CD4-positive, alpha-beta T cell treated with Interleukin-2 at 100 ng/mL for 4 hours (primary cell): Measurements from ENCODE around the gene PPA2.

Experiments used
- DNase-seq: peaks from one replicate; pipeline ENCODE4 v3.0.0-alpha.2; 2020; ENCODE audit warnings: low spot score

The PPA2 gene

GRCh38 chr4:105389167-105389566 is 84.7 kb downstream of the PPA2 start:
- DNase-seq, result no peak

- DNase-seq, result no peak
These were observed 86.4 kb downstream of the PPA2 start for GRCh38 chr4:105387466-105387865.

DNA sequence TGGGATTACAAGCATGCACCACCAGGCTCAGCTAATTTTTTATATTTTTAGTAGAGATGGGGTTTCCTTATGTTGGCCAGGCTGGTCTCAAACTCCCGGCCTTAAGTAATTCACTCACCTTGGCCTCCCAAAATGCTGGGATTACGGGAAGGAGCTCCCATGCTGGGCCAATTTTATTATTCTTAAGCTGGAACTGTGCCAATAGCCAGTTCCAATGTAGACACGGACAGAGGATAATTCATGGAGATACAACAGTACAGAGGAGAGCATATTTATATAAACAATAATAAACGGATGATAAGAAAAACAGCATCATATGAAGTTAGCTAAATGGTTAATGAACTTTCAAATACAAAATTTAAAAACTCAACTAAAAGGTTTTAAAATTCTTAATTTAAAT is 87.8 kb downstream of the PPA2 start:
- no peak for DNase-seq

DNA sequence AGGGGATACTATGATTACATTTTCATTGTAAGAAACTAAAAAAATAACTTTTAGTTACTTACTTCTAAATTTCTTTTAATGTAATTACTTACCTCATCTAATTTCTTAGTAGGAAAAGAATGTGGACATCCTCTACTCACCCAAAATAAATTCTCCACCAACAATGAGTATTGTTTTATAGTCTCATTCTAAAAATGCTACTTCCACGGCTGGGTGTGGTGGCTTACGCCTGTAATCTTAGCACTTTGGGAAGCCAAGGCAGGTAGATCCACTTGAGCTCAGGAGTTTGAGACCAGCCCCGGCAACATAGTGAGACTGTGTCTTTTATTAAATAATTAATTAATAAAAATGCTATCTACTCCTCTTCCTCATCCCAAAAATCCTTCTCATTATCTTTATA is 99.8 kb downstream of the PPA2 start:
- no peak for DNase-seq

- DNase-seq, result no peak
These were observed 100.5 kb downstream of the PPA2 start for GRCh38 chr4:105373324-105373723.

DNA sequence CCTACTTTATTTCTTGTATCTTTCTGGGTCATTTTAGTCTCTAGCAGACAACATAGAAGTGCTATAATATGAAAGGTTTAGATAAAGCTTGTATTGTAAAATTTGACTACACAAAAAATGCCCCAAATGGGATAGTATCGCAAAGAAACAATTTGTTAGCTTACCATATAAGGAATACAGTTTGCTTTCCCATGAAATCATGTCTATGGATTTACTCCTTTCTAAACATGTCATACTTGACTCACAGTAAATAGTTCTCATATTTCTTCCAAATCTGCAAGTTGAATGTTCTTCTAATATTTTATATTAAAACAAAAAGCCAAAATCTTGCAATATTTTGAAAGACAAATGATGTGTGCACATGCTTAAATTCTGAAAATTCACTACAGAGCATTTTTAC is 103.9 kb downstream of the PPA2 start:
- no peak for DNase-seq

DNA sequence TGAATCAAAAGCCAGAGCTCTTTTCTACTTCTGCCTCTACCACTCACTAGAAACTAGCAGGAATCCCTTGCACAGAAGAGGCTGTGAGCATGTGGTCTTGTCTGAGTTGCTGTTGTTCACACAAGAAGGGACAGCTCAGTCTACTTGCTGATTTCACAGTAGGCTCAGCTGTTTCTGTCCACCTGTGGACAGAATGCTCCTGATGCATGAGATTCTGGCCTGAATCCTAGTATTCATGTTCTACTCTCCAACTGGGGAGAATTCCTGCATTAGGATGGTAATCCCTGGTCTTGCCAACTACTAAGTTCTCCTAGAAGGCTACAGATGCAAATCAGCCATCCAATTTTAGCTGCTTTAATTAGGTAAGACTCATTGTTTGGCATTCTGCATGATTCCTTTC is 112.8 kb downstream of the PPA2 start:
- no peak for DNase-seq

DNA sequence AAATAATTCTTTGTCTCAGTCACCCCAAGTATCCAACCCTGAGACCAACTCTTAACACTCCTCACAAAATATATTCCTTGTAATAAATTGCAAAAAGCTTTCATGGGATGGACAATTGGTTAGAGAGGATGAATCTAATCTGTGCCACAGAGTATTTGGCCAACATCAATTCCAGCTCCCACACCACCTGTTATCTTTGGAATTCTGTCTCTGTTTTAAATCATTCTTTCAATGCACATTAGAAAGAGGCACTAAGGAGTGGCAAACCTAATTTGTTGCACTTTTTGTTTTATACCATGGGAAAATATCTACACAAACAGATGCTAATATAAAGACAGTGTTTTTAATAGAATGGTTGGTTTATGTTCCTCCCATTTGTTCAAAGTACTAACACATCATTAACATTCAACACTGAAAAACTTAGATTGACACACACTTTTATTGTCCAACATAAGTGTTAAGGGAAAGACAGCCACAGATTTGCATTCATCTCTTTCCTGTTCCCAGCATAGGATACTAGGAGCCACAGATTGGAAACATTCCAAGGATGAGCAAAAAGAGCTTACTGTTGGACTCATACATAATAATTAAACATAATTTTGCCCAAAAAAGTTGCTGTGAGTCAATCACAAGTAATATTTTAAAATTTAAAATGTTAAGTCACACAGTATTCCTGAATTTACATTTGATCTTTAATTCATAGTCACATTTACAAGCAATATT is 116.4 kb downstream of the PPA2 start:
- DNase-seq, result no peak

DNA sequence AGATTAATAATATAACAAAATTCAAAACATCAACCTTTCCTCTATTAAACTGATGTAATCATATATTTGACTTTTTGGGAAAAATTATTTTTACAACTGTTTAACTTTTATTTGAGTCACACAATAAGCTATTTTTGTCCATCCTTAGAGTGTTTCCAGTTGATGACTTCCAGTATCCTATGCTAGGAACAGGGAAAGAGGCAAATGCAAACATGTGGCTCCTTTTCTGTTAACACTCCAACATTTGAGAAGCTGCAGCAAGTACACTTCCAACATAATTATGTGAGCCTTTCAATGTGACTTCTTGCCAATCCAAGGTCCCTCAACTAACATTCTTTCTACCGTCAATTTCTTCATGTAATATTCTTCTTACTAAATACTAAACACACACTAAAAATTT is 117.7 kb downstream of the PPA2 start:
- DNase-seq, result no peak

- no peak for DNase-seq
These were observed 121.0 kb downstream of the PPA2 start for GRCh38 chr4:105352826-105353225.

GRCh38 chr4:105351861-105352260 is 122.0 kb downstream of the PPA2 start:
- DNase-seq, result no peak

DNA sequence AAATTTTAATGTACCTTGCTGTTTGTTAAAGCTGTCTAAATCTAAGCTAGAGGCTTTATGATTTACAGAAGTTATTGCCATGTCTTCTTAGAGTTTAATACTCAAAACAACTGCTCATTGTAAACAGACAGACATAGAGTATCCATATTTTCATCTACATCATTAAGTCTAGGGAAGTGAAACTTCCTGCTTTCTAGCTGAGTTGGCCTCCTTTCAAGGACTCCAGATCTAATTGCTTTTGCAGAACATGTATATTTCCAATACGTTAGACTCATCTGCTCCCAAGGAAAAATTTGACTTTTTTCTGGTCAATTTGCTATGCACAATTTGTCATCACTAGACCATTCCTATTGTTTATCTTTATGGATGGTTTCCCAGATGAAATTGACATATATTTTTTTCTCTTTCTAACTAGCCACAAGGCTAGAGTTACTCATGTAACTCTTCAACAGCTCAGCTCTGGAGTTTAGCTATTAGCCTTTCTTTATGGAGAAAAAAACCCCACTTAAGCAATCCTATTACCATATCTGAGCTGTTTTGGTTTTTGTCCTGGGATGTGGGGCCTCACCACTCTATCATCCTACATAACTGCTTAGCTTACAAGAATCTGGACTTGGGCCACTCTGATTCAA is 122.9 kb downstream of the PPA2 start:
- DNase-seq, result no peak

GRCh38 chr4:105348719-105349118 is 125.1 kb downstream of the PPA2 start:
- no peak for DNase-seq

DNA sequence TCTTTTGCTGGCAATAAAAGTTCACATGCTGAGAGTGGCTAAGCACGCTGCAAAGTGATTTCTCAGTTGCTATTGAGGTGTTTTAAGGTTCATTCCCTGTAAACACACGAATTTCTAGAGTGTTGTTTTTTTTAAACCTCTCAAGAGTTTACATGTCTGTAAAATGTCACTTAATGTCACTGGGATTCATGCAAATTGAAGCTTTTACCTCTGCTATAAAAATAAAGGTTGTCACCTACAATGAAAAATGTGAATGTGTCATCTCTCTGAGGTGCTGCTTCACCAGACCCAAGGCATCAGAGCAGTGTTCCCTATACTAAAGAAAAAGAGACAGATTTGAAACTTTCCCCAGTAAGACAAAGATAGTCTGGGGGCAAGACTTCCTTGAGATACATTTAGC is 127.0 kb downstream of the PPA2 start:
- DNase-seq, result no peak

DNA sequence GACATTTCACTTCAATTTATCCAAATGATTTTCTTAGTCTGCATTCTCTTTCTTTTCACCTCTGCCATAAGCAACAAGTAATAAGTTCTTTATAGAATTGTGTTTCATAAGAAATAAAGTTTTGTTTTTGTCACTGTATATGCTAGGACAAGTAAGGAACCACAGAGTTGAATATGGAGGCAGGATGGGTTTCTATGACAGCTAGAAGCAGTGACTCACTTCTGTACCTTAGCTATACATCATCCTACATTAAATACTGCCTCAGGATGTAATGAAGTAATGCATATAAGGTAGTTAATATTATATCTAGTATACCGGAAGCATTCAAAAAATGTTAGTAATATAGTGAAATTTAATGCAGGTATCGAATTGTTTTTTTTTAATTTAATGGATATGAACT is 128.0 kb downstream of the PPA2 start:
- DNase-seq, result no peak

DNA sequence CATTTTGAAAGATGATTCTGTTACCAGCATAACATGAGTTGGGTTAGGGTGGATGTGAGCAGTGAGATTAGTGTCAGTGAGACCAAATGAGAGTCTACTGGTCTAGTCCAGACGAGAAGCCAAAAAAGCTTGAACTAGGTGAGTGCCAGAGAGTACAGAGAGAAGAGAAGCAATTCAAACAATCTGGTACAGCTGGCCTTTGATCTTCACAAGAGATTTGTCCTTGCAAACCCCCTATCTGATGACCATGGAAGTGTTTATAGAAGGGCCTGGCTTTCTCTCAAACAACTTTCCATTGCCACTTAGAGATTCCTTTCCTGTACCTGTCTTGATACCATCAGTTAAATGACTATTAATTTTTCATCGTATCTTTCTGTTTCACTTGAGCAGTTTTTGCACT is 128.5 kb downstream of the PPA2 start:
- DNase-seq, result no peak

DNA sequence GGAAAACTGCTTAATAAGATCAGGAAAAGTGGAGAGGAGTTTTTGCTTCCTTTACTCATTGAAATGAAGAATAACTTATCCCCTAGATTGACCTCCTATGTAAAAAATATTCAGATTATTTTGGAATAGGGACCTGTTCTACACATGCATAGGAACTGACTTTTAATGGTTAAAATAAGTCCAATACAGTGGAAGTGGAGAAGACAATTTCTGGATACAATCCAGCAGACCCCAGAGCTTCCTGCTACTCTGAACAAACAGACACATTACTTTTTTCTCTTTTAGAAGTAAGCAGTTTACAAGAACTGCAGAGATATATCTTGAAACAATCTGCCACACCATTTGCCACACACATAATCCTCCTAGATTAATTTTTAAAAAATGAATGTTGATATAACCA is 129.7 kb downstream of the PPA2 start:
- DNase-seq, result no peak

DNA sequence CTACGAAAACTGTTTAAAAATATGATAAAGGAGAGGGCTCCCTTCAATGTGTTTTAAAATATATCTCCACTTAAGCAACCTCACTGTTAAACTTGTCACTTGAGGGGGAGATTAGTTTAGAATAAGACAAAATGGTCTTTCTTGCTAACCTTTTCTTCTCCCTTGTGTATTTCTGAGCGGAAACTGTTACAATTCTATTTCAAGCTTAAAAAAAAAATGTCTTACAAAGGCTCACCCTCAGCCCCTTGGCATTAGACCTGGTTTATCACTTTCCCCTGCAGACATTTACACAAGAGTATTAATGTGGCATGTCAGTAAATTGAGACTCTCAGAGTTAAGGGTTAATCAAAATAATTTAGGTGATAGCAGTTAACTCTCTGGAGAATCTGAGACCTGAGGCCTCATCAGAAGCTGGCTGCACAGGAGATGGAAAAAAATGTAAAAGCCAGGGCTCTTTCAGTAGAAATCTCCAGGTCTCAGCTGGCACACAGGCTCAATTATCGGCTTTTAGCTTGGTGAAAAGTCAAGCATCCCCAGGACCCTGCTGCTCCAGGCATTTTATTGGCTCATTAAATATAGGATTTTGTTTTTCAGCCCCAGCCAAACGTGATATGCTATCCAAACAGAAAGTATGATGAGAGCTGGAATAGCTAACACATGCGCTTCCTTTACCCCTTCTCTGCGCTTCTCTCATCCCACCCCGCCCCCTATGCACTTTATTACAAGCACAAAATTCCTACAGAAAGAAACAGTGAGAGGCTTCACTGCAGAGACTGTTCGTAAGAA is 130.5 kb downstream of the PPA2 start:
- no peak for DNase-seq

GRCh38 chr4:105329081-105329480 is 144.8 kb downstream of the PPA2 start:
- DNase-seq, result no peak

DNA sequence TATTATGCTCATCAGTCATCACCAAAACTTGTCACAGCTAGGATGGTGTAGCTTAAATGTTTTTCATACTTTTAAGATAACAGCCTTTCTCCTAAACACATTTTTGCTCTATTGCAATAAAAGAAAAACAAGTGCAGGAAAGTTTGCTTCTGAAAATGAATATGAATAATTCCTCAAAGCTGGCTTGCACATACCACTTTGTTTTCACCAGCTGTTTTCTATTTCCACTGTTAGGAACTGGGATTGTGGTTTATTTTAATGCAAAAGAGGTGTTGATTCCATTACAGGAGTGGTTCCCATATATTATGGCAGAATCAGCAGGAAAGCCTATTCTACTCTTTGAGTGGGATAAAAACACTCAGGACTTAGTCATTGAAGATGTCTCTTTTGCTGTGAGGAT is 145.9 kb downstream of the PPA2 start:
- DNase-seq, result no peak

DNA sequence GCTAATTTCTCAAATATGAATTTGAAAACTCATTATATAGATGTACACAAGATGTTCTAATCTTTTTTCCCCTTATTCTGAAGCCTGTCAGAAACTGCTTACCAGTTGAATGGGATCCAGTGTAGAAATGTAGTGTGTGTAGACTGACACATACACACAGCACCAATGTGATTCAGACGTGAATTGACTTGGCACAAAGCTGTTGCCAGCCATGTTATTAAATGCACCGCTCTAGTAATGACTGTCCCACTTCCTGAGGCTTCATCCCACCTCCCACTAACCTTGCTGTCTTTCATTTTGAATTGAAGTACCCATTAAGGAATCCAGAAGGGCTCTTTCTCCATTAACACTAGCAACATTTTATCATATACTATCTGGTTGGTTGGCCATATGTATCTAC is 146.6 kb downstream of the PPA2 start:
- no peak for DNase-seq
